Measurements from ENCODE around the gene UVRAG. TPM values are rescaled to one million over a fixed set of nuclear protein-coding genes. Genes with fewer than 3 reads are reported as not detected.

UVRAG gene
- total and polyA plus RNA-seq, 2 of the 4 experiments (the other 2 are of a cell fraction), result 5.6 to 10.9 TPM

DNA sequence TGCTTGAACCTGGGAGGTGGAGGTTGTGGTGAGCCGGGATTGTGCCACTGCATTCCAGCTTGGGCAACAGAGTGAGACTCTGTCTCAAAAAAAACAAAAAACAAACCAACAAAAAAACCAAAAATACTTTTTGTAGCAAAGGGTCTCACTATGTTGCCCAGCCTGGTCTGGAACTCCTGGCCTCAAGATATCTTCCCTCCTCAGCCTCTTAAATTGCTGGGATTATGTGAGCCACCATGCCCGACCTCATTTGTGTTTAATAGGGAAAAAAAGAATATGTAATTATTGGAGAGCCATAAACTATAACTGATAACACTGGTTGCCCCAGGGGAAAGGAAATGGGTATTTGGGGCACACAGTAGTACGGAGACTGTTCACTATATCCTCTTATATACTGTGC lies 19.7 kb downstream of the UVRAG start:
- Histone ChIP-seq H3K4me2 (ENCODE audit: low read depth, low read length) (no peak overlapping the region), H3K79me1 (ENCODE audit: low read depth in 1 of 2, low read length in 2 of 2) (peaks cover 15 to 30% of the 10 kb centered on the region in 2 experiments), H3K9ac (ENCODE audit: low read depth, low read length) (no peak overlapping the region), H3K56ac (ENCODE audit: extremely low read depth, insufficient read depth, low read length) (no peak overlapping the region), H3K14ac (replicated peaks; ENCODE audit: low read depth, low read length) (no peak overlapping the region), H4K20me1 (ENCODE audit: insufficient read depth, low read length) (0 out of 2 replicates have a peak, but pooled peaks cover 6% of the 10 kb centered on the region), H3K23ac (ENCODE audit: low read depth, low read length) (no peak overlapping the region), H3K4me1 (ENCODE audit: control insufficient read depth, insufficient read depth, low read length) (no peaks in the 10 kb centered on the region), H3K27me3 (ENCODE audit: control insufficient read depth, insufficient read depth, low read length) (no peaks in the 10 kb centered on the region), H3K4me3 (ENCODE audit: insufficient read depth, low read depth, low read length) (no peak overlapping the region), H2AK9ac (replicated peaks; ENCODE audit: low read depth, low read length, poor library complexity) (no peak overlapping the region), H4K91ac (ENCODE audit: insufficient read depth, low read depth, low read length) (no peak overlapping the region), H2AFZ (replicated peaks; ENCODE audit: low read length, poor library complexity) (no peak overlapping the region), H3K9me1 (ENCODE audit: insufficient read depth, low read length) (no peaks in the 10 kb centered on the region), H2BK20ac (ENCODE audit: low read depth, low read length) (no peak overlapping the region), H2AK5ac (ENCODE audit: low read depth, low read length) (no peak overlapping the region), H4K5ac (ENCODE audit: low read depth, low read length) (no peak overlapping the region), H3K9me3 (ENCODE audit: control insufficient read depth, insufficient read depth, low read length) (no peaks in the 10 kb centered on the region), H3K4ac (ENCODE audit: low read depth, low read length) (no peak overlapping the region), H4K8ac (ENCODE audit: low read depth in 2 of 2, low read length in 2 of 2) (no peak overlapping the region), H2BK120ac (ENCODE audit: low read depth, low read length) (no peak overlapping the region), H2BK5ac (ENCODE audit: low read depth, low read length, poor library complexity, severe bottlenecking) (no peak overlapping the region), H2BK15ac (ENCODE audit: low read depth, low read length) (no peak overlapping the region), H3K18ac (ENCODE audit: low read depth, low read length) (no peak overlapping the region), H3K36me3 (ENCODE audit: control insufficient read depth, insufficient read depth, low read length) (0 out of 2 replicates have a peak, but pooled peaks cover 1% of the 10 kb centered on the region), H3K27ac (ENCODE audit: insufficient read depth, low read length) (no peak overlapping the region)
- no peak for TF ChIP-seq RAD21 (IDR thresholded peaks at IDR 0.05; ENCODE audit: low read length)
- TF ChIP-seq, protein P1, sequence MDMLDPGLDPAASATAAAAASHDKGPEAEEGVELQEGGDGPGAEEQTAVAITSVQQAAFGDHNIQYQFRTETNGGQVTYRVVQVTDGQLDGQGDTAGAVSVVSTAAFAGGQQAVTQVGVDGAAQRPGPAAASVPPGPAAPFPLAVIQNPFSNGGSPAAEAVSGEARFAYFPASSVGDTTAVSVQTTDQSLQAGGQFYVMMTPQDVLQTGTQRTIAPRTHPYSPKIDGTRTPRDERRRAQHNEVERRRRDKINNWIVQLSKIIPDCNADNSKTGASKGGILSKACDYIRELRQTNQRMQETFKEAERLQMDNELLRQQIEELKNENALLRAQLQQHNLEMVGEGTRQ (IDR thresholded peaks at IDR 0.05; ENCODE audit: low read depth, low read length), result no peak
- TF ChIP-seq BHLHE40 (IDR thresholded peaks at IDR 0.05; ENCODE audit: low read depth, low read length), result no peak
- TF ChIP-seq FOS (IDR thresholded peaks at IDR 0.05; ENCODE audit: low read depth, low read length), result no peak
- TF ChIP-seq MXI1 (IDR thresholded peaks at IDR 0.05; ENCODE audit: borderline replicate concordance, low read depth, low read length), result no peak
- TF ChIP-seq RFX5 (IDR thresholded peaks at IDR 0.05; ENCODE audit: low read depth, low read length), result no peak
- TF ChIP-seq NFE2L2 (IDR thresholded peaks at IDR 0.05; ENCODE audit: low read depth, low read length), result no peak
- TF ChIP-seq MAZ (IDR thresholded peaks at IDR 0.05; ENCODE audit: borderline replicate concordance, low read depth, low read length), result no peak
- TF ChIP-seq, protein P2, sequence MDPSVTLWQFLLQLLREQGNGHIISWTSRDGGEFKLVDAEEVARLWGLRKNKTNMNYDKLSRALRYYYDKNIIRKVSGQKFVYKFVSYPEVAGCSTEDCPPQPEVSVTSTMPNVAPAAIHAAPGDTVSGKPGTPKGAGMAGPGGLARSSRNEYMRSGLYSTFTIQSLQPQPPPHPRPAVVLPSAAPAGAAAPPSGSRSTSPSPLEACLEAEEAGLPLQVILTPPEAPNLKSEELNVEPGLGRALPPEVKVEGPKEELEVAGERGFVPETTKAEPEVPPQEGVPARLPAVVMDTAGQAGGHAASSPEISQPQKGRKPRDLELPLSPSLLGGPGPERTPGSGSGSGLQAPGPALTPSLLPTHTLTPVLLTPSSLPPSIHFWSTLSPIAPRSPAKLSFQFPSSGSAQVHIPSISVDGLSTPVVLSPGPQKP (IDR thresholded peaks at IDR 0.05; ENCODE audit: borderline replicate concordance, low read depth, low read length), result no peak
- no peak for TF ChIP-seq RCOR1 (IDR thresholded peaks at IDR 0.05; ENCODE audit: insufficient replicate concordance, low read length)
- TF ChIP-seq POLR2A (IDR thresholded peaks at IDR 0.05; ENCODE audit: low read depth, low read length), result no peak
- TF ChIP-seq, protein P3, sequence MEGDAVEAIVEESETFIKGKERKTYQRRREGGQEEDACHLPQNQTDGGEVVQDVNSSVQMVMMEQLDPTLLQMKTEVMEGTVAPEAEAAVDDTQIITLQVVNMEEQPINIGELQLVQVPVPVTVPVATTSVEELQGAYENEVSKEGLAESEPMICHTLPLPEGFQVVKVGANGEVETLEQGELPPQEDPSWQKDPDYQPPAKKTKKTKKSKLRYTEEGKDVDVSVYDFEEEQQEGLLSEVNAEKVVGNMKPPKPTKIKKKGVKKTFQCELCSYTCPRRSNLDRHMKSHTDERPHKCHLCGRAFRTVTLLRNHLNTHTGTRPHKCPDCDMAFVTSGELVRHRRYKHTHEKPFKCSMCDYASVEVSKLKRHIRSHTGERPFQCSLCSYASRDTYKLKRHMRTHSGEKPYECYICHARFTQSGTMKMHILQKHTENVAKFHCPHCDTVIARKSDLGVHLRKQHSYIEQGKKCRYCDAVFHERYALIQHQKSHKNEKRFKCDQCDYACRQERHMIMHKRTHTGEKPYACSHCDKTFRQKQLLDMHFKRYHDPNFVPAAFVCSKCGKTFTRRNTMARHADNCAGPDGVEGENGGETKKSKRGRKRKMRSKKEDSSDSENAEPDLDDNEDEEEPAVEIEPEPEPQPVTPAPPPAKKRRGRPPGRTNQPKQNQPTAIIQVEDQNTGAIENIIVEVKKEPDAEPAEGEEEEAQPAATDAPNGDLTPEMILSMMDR (conservative IDR thresholded peaks at IDR 0.05; ENCODE audit: low read depth, low read length), result no peak
- TF ChIP-seq SMC3 (IDR thresholded peaks at IDR 0.05; ENCODE audit: low read depth, low read length), result no peak
- no peak for TF ChIP-seq CHD1 (IDR thresholded peaks at IDR 0.05; ENCODE audit: low read depth, low read length)
- TF ChIP-seq CEBPB (IDR thresholded peaks at IDR 0.05; ENCODE audit: low read depth, low read length), result no peak
- TF ChIP-seq MAFK (IDR thresholded peaks at IDR 0.05; ENCODE audit: low read depth, low read length), result no peak
- ChIA-PET POLR2A (ENCODE audit: unreplicated experiment) (no interaction called here), CTCF (no interaction called here)
- ATAC-seq (ENCODE audit: low read depth) (no peak), DNase-seq (no peak)
- dilution Hi-C loops (cut with HindIII; ENCODE audit: low sequenced_read_pairs, unreplicated experiment) (no loop called here), intact Hi-C loops (cut with micrococcal nuclease) (no loop called here), in situ Hi-C loops (cut with MboI; ENCODE audit: low sequenced_read_pairs) (no loop called here)
- no CpG with 5 or more reads among the region's 3 CpGs for WGBS, 2 experiments (ENCODE audit: extremely low coverage in 2 of 2, insufficient read length in 1 of 2)
- no TSS peak for BruUV-seq (replicated peaks)

Measured in IMR-90 (cell line).